H1 (cell line): ENCODE measurements around the gene TNS1. TPM values are rescaled to one million over a fixed set of nuclear protein-coding genes. Genes with fewer than 3 reads are reported as not detected.

Experiments
- CTCF ChIA-PET: fragments of 300-600 bp; sonication (Branson Sonifier 250); formaldehyde crosslinking; loops from one replicate; lab custom pipeline; 2021; ENCODE audit not compliant: partially characterized antibody; lab: Charles Lee
- POLR2A ChIA-PET: fragments of 300-600 bp; sonication (Branson Sonifier 250); formaldehyde crosslinking; loops from one replicate; lab custom pipeline; 2021; ENCODE audit warnings: inconsistent platforms; ENCODE audit not compliant: partially characterized antibody; lab: Charles Lee
- DNase-seq, 2 experiments: peaks; one replicate each; pipeline versions ENCODE4 v3.0.0 to v3.0.0-alpha.2; 2010 to 2022; ENCODE audit warnings: low spot score in 2 of 2, low read depth in 1 of 2, mixed read lengths in 1 of 2
- FAIRE-seq: peaks from 2 replicates; lab custom pipeline; 2011; peaks lifted over from hg19 to GRCh38; lab: Jason Lieb, UNC
- H2AFZ ChIP-seq: 2 replicates; pipeline ENCODE4 v1.8.1; 2012; ENCODE audit warnings: low read length, inconsistent platforms
- H2AK5ac ChIP-seq: 2 replicates; pipeline ENCODE4 v1.6.1; 2013; ENCODE audit warnings: low read depth, low read length
- H2BK120ac ChIP-seq: replicated peaks from 2 replicates; pipeline ENCODE3; 2013; ENCODE audit warnings: low read depth, low read length, inconsistent platforms
- H2BK12ac ChIP-seq: 2 replicates; pipeline ENCODE4 v1.6.1; 2013; ENCODE audit warnings: low read depth, low read length
- H2BK15ac ChIP-seq: 2 replicates; pipeline ENCODE4 v1.6.1; 2013; ENCODE audit warnings: low read length
- H2BK20ac ChIP-seq: 2 replicates; pipeline ENCODE4 v1.6.1; 2013; ENCODE audit warnings: low read length
- H2BK5ac ChIP-seq: 2 replicates; pipeline ENCODE4 v1.6.1; 2013; ENCODE audit warnings: low read depth, low read length
- H3K14ac ChIP-seq: 2 replicates; pipeline ENCODE4 v1.6.1; 2013; ENCODE audit warnings: inconsistent platforms; ENCODE audit not compliant: insufficient read length
- H3K18ac ChIP-seq: 2 replicates; pipeline ENCODE4 v1.6.1; 2013; ENCODE audit warnings: low read length; ENCODE audit errors: extremely low read depth
- H3K23ac ChIP-seq: 2 replicates; pipeline ENCODE4 v1.6.1; 2013; ENCODE audit warnings: inconsistent platforms; ENCODE audit not compliant: insufficient read length
- H3K23me2 ChIP-seq: 2 replicates; pipeline ENCODE4 v1.6.1; 2013; ENCODE audit warnings: low read depth, low read length
- H3K27ac ChIP-seq: 2 replicates; pipeline ENCODE4 v1.6.1; 2011; ENCODE audit warnings: low read depth, low read length, inconsistent platforms
- H3K27me3 ChIP-seq, 4 experiments: replicated peaks in 1 of 4; 1 replicate in 1 of 4; 2 replicates in 3 of 4; pipeline versions ENCODE4 v1.6.1 to v1.8.1; 2011 to 2013; ENCODE audit warnings: low read length in 3 of 4, mild to moderate bottlenecking in 3 of 4, inconsistent platforms in 2 of 4, mixed read lengths in 2 of 4, moderate library complexity in 1 of 4; ENCODE audit not compliant: control insufficient read depth in 3 of 4, insufficient read depth in 3 of 4; ENCODE audit errors: extremely low read depth in 1 of 4
- H3K36me3 ChIP-seq, 4 experiments: 2 replicates each; pipeline versions ENCODE4 v1.6.1 to v1.8.1; 2011 to 2013; ENCODE audit warnings: mild to moderate bottlenecking in 4 of 4, low read length in 3 of 4, moderate library complexity in 2 of 4, control low read depth in 1 of 4, inconsistent platforms in 1 of 4; ENCODE audit not compliant: insufficient read depth in 4 of 4, control insufficient read depth in 2 of 4
- H3K4ac ChIP-seq: replicated peaks from 2 replicates; pipeline ENCODE3; 2013; ENCODE audit warnings: low read length, low read depth, mixed read lengths, inconsistent platforms; ENCODE audit not compliant: insufficient read length
- H3K4me1 ChIP-seq, 4 experiments: replicated peaks in 1 of 4; 1 replicate in 1 of 4; 2 replicates in 3 of 4; pipeline versions ENCODE4 v1.6.1 to v1.8.1; 2011 to 2013; ENCODE audit warnings: low read length in 3 of 4, inconsistent platforms in 2 of 4, mixed read lengths in 1 of 4; ENCODE audit not compliant: insufficient read depth in 4 of 4, control insufficient read depth in 3 of 4
- H3K4me2 ChIP-seq, 2 experiments: 2 replicates each; pipeline versions ENCODE4 v1.6.1 to v1.8.1; 2011 to 2013; ENCODE audit warnings: low read depth in 2 of 2, low read length in 2 of 2, control low read depth in 1 of 2, inconsistent platforms in 1 of 2, mild to moderate bottlenecking in 1 of 2; ENCODE audit not compliant: insufficient read depth in 1 of 2
- H3K4me3 ChIP-seq, 4 experiments: fragments of 200-600, 300-600 bp in 1 of 4; sonication (generic), shearing (Covaris generic), sonication (Bioruptor Twin) in 1 of 4; 2 replicates each; pipeline versions ENCODE4 v1.5.1 to v1.8.1; 2011 to 2016; ENCODE audit warnings: low read length in 4 of 4, low read depth in 3 of 4, control low read depth in 2 of 4, inconsistent platforms in 2 of 4, mild to moderate bottlenecking in 2 of 4, mixed read lengths in 1 of 4, moderate library complexity in 1 of 4; ENCODE audit not compliant: insufficient read depth in 2 of 4; ENCODE audit errors: extremely low read depth in 1 of 4
- H3K56ac ChIP-seq: replicated peaks from 2 replicates; pipeline ENCODE3; 2013; ENCODE audit warnings: low read depth, mild to moderate bottlenecking, mixed read lengths, low read length, inconsistent platforms; ENCODE audit not compliant: insufficient read length
- H3K79me1 ChIP-seq: 2 replicates; pipeline ENCODE4 v1.6.1; 2013; ENCODE audit warnings: low read depth, low read length, control low read depth
- H3K79me2 ChIP-seq, 2 experiments: 2 replicates each; pipeline versions ENCODE4 v1.6.1 to v1.8.1; 2012 to 2013; ENCODE audit warnings: low read length in 2 of 2, mild to moderate bottlenecking in 2 of 2, inconsistent platforms in 1 of 2; ENCODE audit not compliant: insufficient read depth in 2 of 2, control insufficient read depth in 1 of 2
- H3K9ac ChIP-seq, 4 experiments: replicated peaks in 1 of 4; 1 replicate in 1 of 4; 2 replicates in 3 of 4; pipeline versions ENCODE4 v1.6.1 to v1.8.1; 2011 to 2013; ENCODE audit warnings: low read depth in 3 of 4, low read length in 3 of 4, control low read depth in 2 of 4, mild to moderate bottlenecking in 2 of 4, moderate library complexity in 2 of 4, inconsistent platforms in 1 of 4; ENCODE audit errors: extremely low read depth in 1 of 4
- H3K9me3 ChIP-seq, 2 experiments: 2 replicates each; pipeline versions ENCODE4 v1.6.1 to v1.8.1; 2012 to 2013; ENCODE audit warnings: mild to moderate bottlenecking in 2 of 2, moderate library complexity in 2 of 2, control low read depth in 1 of 2, inconsistent platforms in 1 of 2, low read depth in 1 of 2, low read length in 1 of 2, mixed read lengths in 1 of 2; ENCODE audit not compliant: insufficient read depth in 2 of 2
- H4K20me1 ChIP-seq, 2 experiments: replicated peaks in 1 of 2; 2 replicates each; pipeline versions ENCODE3 to v1.8.1; 2011 to 2013; ENCODE audit warnings: inconsistent platforms in 2 of 2, low read length in 2 of 2, mild to moderate bottlenecking in 1 of 2; ENCODE audit not compliant: insufficient read depth in 2 of 2, control insufficient read depth in 1 of 2
- H4K5ac ChIP-seq: 2 replicates; pipeline ENCODE4 v1.6.1; 2013; ENCODE audit warnings: low read length, low read depth, mixed read lengths, inconsistent platforms; ENCODE audit not compliant: insufficient read length
- H4K8ac ChIP-seq: 2 replicates; pipeline ENCODE4 v1.8.0; 2013; ENCODE audit warnings: mild to moderate bottlenecking, moderate library complexity, low read length, inconsistent platforms; ENCODE audit not compliant: insufficient read depth; ENCODE audit errors: extremely low read depth
- H4K91ac ChIP-seq: replicated peaks from 2 replicates; pipeline ENCODE3; 2013; ENCODE audit warnings: low read length, mixed read lengths, inconsistent platforms; ENCODE audit not compliant: insufficient read length
- CHD1 ChIP-seq: IDR thresholded peaks from 2 replicates; pipeline ENCODE4 v1.6.1; 2012; ENCODE audit warnings: low read depth, low read length, improper control_type of control experiment
- CHD2 ChIP-seq: IDR thresholded peaks from 2 replicates; pipeline ENCODE4 v1.6.1; 2012; ENCODE audit warnings: low read length, improper control_type of control experiment
- FOSL1 ChIP-seq: IDR thresholded peaks from 2 replicates; pipeline ENCODE4 v1.6.1; 2011; ENCODE audit warnings: mild to moderate bottlenecking, low read depth, low read length, moderate library complexity; ENCODE audit not compliant: insufficient read depth
- GABPA ChIP-seq: IDR thresholded peaks from 2 replicates; pipeline ENCODE4 v1.6.1; 2011; ENCODE audit warnings: mild to moderate bottlenecking, low read length, moderate library complexity, borderline replicate concordance; ENCODE audit not compliant: insufficient read depth
- JUN ChIP-seq: IDR thresholded peaks from 2 replicates; pipeline ENCODE4 v1.6.1; 2011; ENCODE audit warnings: low read depth, mild to moderate bottlenecking, improper control_type of control experiment, low read length
- KDM1A ChIP-seq: fragments of 200-600, 300-600 bp; sonication (generic); IDR thresholded peaks from 2 replicates; pipeline ENCODE4 v1.7.1; 2016; ENCODE audit warnings: mild to moderate bottlenecking, low read length, borderline replicate concordance
- NRF1 ChIP-seq: IDR thresholded peaks from 2 replicates; pipeline ENCODE4 v1.6.1; 2011; ENCODE audit warnings: mild to moderate bottlenecking, low read depth, low read length, improper control_type of control experiment
- POU5F1 ChIP-seq: IDR thresholded peaks from 2 replicates; pipeline ENCODE4 v1.6.1; 2011; ENCODE audit warnings: low read depth, mild to moderate bottlenecking, low read length, moderate library complexity
- RFX5 ChIP-seq: IDR thresholded peaks from 2 replicates; pipeline ENCODE4 v1.6.1; 2011; ENCODE audit warnings: low read depth, low read length, improper control_type of control experiment, borderline replicate concordance
- RXRA ChIP-seq: IDR thresholded peaks from 2 replicates; pipeline ENCODE4 v1.6.1; 2011; ENCODE audit warnings: low read depth, mild to moderate bottlenecking, low read length, moderate library complexity; ENCODE audit not compliant: insufficient read depth
- TAF1 ChIP-seq: IDR thresholded peaks from 2 replicates; pipeline ENCODE4 v1.6.1; 2011; ENCODE audit warnings: mild to moderate bottlenecking, low read depth, low read length
- TCF12 ChIP-seq: IDR thresholded peaks from 2 replicates; pipeline ENCODE4 v1.6.1; 2011; ENCODE audit warnings: low read depth, mild to moderate bottlenecking, low read length
- TEAD4 ChIP-seq: IDR thresholded peaks from 2 replicates; pipeline ENCODE4 v1.6.1; 2012; ENCODE audit warnings: low read depth, low read length, inconsistent platforms, mixed read lengths
- YY1 ChIP-seq: IDR thresholded peaks from 2 replicates; pipeline ENCODE4 v1.6.1; 2011; ENCODE audit warnings: low read depth, mild to moderate bottlenecking, low read length
- ZNF274 ChIP-seq: IDR thresholded peaks from 2 replicates; pipeline ENCODE4 v1.7.0; 2012; ENCODE audit warnings: low read length, borderline replicate concordance; ENCODE audit errors: extremely low read depth
- WGBS, 2 experiments: shearing (Covaris generic) in 1 of 2; methylation state at CpG; one replicate each; pipeline versions ENCODE4 v1.1.6 to v1.1.7; 2013 to 2015; ENCODE audit warnings: low lambda C conversion rate in 2 of 2, mixed read lengths in 2 of 2, inconsistent platforms in 1 of 2, low coverage in 1 of 2, missing lambda C conversion rate in 1 of 2; ENCODE audit not compliant: insufficient replicate concordance in 2 of 2, insufficient coverage in 1 of 2, insufficient read length in 1 of 2; ENCODE audit errors: extremely low coverage in 1 of 2, missing lambda C conversion rate in 1 of 2; 5-methylcytosine and 5-hydroxymethylcytosine counted together
- polyA plus RNA-seq, 7 experiments: library from polyadenylated mRNA; depleted of rRNA in 3 of 7; stranded (reverse) in 5 of 7; unstranded in 2 of 7; fragments of >200 nt in 5 of 7; fragments of 200-250 nt in 2 of 7; gene quantifications; 1 replicate in 5 of 7; 2 replicates in 1 of 7; 4 replicates in 1 of 7; pipeline versions ENCODE4 v1.2.1 to v1.2.3, GENCODE V29; 2011 to 2013; ENCODE audit warnings: missing spikeins in 2 of 7, mixed read lengths in 2 of 7
- total RNA-seq: library from RNA; stranded (reverse); fragmentation: NEBNext Ultra II Directional; extraction: Animal tissue kit (Norgen Biotek cat#: 25700); gene quantifications from 2 replicates; pipeline ENCODE4 v1.2.1, GENCODE V29; 2021

The TNS1 gene
- total and polyA plus RNA-seq, 2 of the 8 experiments (the other 6 are each of a cell fraction or from before 2014, with no cell fraction given) = 1.5 to 5.1 TPM

DNA sequence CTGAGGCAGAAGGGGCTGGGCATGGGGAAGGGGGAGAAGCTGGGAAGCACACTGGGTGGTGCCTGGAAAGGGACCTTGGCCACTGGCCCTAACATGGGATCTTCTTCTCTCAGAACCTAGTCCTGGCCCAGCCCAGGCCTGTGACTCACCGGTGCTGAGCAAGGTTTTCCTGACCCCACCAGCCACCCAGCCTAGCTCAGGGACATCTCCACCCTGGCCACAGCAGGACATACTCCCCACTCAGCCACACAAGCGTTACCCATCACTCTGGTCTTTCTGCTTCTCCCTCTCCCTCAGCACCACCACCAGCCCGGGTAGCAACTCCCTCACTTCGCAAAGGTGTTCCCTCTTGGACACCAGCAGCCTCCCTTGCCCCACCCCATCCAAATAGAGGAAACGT is 22.8 kb downstream of the TNS1 start:
- Histone ChIP-seq H3K4me2 (peak overlapping the region in 1 of 2 experiments; percentile 97; a peak in 1 of 4 replicates), H3K56ac (no peak overlapping the region), H2AK5ac (peak overlapping the region; percentile 16; the same call in 1 of the 2 replicates), H3K23ac (no peak overlapping the region), H4K8ac (no peak overlapping the region), H4K5ac (no peak overlapping the region), H3K79me2 (no peaks in the 10 kb centered on the region), H3K4me1 (peaks cover 3 to 12% (median 7%) of the 10 kb centered on the region in 4 experiments), H3K23me2 (peaks cover 6% of the 10 kb centered on the region; the same call in 1 of the 2 replicates), H2BK12ac (peak overlapping the region; percentile 50; the same call in 1 of the 2 replicates), H3K14ac (no peak overlapping the region), H2BK120ac (no peak overlapping the region), H2BK5ac (no peak overlapping the region), H3K18ac (no peak overlapping the region), H3K9ac (no peak overlapping the region), H3K27ac (no peak overlapping the region), H3K4me3 (no peak overlapping the region; a peak in 1 of 8 replicates), H3K27me3 (peaks cover 0 to 26% (median 20%) of the 10 kb centered on the region in 4 experiments; a peak in 6 of 7 replicates), H3K79me1 (no peaks in the 10 kb centered on the region), H2BK15ac (peak overlapping the region; percentile 97), H2BK20ac (0 out of 2 replicates have a peak overlapping the region, but pooled peaks have one; percentile 56), H3K36me3 (no peaks in the 10 kb centered on the region), H4K20me1 (peaks cover 0 to 5% of the 10 kb centered on the region in 2 experiments), H2AFZ (no peak overlapping the region), H3K9me3 (no peaks in the 10 kb centered on the region), H4K91ac (no peak overlapping the region), H3K4ac (no peak overlapping the region)
- DNase-seq = no peak
- FAIRE-seq = no peak
- ChIA-PET CTCF (interaction anchor here (0.6 to 22.4 kb wide), 15 partner anchors 8 to 1213 kb away, joined by 3 to 480 read pairs (median 5); no protein-coding TSS in a partner anchor), POLR2A (interaction anchor here (1.0 to 1.1 kb wide), 3 partner anchors 28 to 59 kb away, joined by 3 read pairs; no protein-coding TSS in a partner anchor)
- 85% methylated on average over 5 of the region's 5 CpGs; no CpG with 5 or more reads in 1 of the 2 experiments for WGBS, 2 experiments
- no peak for TF ChIP-seq POU5F1
- no peak for TF ChIP-seq TEAD4
- no peak for TF ChIP-seq NRF1
- TF ChIP-seq FOSL1 = no peak
- TF ChIP-seq YY1 = no peak
- no peak for TF ChIP-seq GABPA
- no peak for TF ChIP-seq CHD1
- TF ChIP-seq RXRA = no peak
- TF ChIP-seq TCF12 = no peak
- no peak for TF ChIP-seq CHD2
- TF ChIP-seq TAF1 = no peak
- no peak for TF ChIP-seq RFX5
- no peak for TF ChIP-seq JUN
- TF ChIP-seq ZNF274 = no peak
- no peak for TF ChIP-seq KDM1A
